Measurements from ENCODE around the gene TLR5. TPM values are rescaled to one million over a fixed set of nuclear protein-coding genes. Genes with fewer than 3 reads are reported as not detected.

TLR5 gene
- total RNA-seq, 2 donors from 2014 or later, result 8.2 to 10.1 TPM

DNA sequence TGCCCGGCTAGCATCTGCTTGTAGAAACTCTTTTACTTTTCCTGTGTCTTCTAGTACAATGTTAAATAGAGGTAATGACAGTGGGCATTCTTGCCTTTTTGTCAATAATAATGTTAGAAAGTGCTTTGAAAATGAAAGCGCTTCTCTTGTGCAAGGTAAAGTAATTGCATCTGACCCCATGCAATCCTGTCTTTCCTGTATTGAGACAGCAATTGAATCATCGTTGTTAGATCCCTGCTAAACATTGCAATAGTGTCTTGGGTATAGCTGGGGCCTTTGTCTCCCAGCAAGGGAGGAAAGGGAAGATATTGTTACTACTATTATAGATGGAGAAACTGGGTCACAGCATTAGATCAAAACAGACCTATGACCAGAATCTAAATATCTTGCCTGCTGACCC, 80.9 kb downstream of the TLR5 start:
- 60 to 62% methylated on average over 3 of the region's 3 CpGs for WGBS, 2 donors
- no peak for ATAC-seq

DNA sequence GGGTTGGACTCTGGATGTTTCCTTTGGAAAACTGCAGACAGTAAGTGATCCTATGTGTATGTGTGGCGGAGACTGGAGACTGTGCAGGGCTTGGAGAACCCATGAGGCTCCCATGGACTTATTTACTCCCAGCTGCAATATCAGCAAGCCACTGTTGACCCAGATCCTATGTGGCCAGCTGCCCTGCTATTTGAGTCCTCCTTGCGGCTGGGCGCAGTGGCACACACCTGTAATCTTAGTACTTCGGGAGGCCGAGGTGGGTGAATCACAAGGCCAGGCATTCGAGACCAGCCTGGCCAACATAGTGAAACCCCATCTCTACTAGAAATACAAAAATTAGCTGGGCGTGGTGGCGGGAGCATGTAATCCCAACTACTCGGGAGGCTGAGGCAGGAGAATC, 83.5 kb downstream of the TLR5 start:
- DNase-seq (no peak), ATAC-seq (no peak)
- Histone ChIP-seq H3K27me3 (no peaks in the 10 kb centered on the region), H3K36me3 (replicated peaks in 1 of 2; ENCODE audit: insufficient read depth in 1 of 2, low read depth in 2 of 2) (no peaks in the 10 kb centered on the region), H3K9me3 (no peaks in the 10 kb centered on the region), H3K27ac (no peak overlapping the region), H3K4me1 (no peaks in the 10 kb centered on the region), H3K4me3 (no peak overlapping the region)
- 83 to 90% methylated on average over 9 of the region's 9 CpGs for WGBS, 2 donors
- TF ChIP-seq, protein P1, sequence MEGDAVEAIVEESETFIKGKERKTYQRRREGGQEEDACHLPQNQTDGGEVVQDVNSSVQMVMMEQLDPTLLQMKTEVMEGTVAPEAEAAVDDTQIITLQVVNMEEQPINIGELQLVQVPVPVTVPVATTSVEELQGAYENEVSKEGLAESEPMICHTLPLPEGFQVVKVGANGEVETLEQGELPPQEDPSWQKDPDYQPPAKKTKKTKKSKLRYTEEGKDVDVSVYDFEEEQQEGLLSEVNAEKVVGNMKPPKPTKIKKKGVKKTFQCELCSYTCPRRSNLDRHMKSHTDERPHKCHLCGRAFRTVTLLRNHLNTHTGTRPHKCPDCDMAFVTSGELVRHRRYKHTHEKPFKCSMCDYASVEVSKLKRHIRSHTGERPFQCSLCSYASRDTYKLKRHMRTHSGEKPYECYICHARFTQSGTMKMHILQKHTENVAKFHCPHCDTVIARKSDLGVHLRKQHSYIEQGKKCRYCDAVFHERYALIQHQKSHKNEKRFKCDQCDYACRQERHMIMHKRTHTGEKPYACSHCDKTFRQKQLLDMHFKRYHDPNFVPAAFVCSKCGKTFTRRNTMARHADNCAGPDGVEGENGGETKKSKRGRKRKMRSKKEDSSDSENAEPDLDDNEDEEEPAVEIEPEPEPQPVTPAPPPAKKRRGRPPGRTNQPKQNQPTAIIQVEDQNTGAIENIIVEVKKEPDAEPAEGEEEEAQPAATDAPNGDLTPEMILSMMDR (IDR thresholded peaks at IDR 0.05), result no peak
- no peak for TF ChIP-seq POLR2A (IDR thresholded peaks at IDR 0.05)
- intact Hi-C loops (cut with DNase I), result no loop called here

More for the DNA sequence above, 80.9 kb downstream of the TLR5 start:
- DNase-seq, result no peak
- H3K27me3 ChIP-seq, result no peaks in the 10 kb centered on the region
- no peak for TF ChIP-seq POLR2A (IDR thresholded peaks at IDR 0.05)
- TF ChIP-seq, protein P1 (IDR thresholded peaks at IDR 0.05), result no peak
- intact Hi-C loops (cut with DNase I), result no loop called here
- H3K9me3 ChIP-seq, result no peaks in the 10 kb centered on the region
- no peaks in the 10 kb centered on the region for H3K4me1 ChIP-seq
- no peak overlapping the region for H3K27ac ChIP-seq
- H3K36me3 ChIP-seq (replicated peaks in 1 of 2; ENCODE audit: insufficient read depth in 1 of 2, low read depth in 2 of 2), result no peaks in the 10 kb centered on the region
- no peak overlapping the region for H3K4me3 ChIP-seq

Other genes starting within 250 kb of the TLR5 start
- 10 to 100 TPM in 1 of 2 donors, 1 to 10 TPM in 1; 3.6 to 18.1 TPM for gene SUSD4, start 220.9 kb upstream of the TLR5 start, total RNA-seq

Measured in body of pancreas (tissue), 4 donors.